ENCODE data around the gene BCAM.
"Not testable (repeated sequence)": the region's sequence is repeated elsewhere in the genome, so short reads cannot be mapped to it uniquely, and the experiment has no call there.

The BCAM gene

DNA sequence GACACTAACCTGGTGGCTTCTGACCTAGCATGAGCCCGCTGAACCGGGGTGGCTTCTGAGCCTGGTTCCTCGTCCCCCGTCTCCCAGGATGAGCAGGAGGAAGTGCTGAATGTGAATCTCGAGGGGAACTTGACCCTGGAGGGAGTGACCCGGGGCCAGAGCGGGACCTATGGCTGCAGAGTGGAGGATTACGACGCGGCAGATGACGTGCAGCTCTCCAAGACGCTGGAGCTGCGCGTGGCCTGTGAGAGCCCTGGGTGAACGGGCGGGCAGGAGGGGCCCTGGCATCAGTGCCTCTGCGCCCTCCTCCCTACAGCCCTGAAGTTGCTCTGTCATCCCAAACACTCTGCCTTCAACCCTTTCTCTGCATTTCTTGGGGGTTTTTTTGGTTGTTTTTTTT is 5.6 kb downstream of the BCAM start:
- in situ Hi-C loops (cut with HindIII; ENCODE audit: low sequenced_read_pairs), result no loop called here

DNA sequence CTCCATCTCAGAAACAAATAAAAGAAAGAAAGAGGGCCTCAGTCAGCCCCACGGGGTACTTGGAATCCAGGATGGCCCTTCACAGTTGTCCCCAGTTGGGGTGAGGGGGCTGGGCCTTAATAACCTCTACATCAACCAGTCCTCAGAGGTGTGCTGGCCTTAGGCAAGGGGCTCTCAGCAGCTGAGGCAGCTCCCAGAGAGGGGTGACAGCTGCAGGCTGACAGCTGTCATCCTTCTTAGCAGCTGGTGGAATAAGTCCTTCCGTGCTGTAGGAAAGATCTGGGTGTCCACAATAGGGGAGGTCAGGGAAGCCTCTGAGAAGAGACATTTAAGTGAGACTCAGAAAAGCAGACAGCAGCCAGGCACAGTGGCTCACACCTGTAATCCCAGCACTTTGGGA is 7.4 kb downstream of the BCAM start:
- in situ Hi-C loops (cut with HindIII; ENCODE audit: low sequenced_read_pairs), result no loop called here

GRCh38 chr19:44817725-44818465 is 9.0 kb downstream of the BCAM start:
- in situ Hi-C loops (cut with HindIII; ENCODE audit: low sequenced_read_pairs), result no loop called here

DNA sequence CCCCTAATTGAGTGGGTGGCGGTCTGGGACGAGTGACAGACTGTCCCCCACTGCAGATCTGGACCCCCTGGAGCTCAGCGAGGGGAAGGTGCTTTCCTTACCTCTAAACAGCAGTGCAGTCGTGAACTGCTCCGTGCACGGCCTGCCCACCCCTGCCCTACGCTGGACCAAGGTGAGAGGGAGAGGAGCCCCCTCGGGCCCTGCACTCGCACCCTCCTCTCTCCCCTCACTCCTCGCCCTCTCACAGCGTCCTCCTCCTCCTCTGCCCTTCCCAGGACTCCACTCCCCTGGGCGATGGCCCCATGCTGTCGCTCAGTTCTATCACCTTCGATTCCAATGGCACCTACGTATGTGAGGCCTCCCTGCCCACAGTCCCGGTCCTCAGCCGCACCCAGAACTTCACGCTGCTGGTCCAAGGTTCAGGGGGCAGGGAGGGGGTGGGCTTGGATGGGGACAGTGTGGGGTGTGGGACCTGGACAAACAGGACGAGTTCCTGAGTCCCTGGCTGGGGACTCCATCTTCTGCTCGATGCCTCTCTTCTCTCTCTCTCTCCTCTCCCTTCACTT is 9.6 kb downstream of the BCAM start:
- in situ Hi-C loops (cut with HindIII; ENCODE audit: low sequenced_read_pairs), result no loop called here

GRCh38 chr19:44819246-44819832 is 10.4 kb downstream of the BCAM start:
- in situ Hi-C loops (cut with HindIII; ENCODE audit: low sequenced_read_pairs), result no loop called here

GRCh38 chr19:44820648-44821609 is 12.0 kb downstream of the BCAM start:
- in situ Hi-C loops (cut with HindIII; ENCODE audit: low sequenced_read_pairs), result no loop called here

- in situ Hi-C loops (cut with HindIII; ENCODE audit: low sequenced_read_pairs), result no loop called here
These were observed 13.3 kb downstream of the BCAM start for GRCh38 chr19:44822177-44822576.

- in situ Hi-C loops (cut with HindIII; ENCODE audit: low sequenced_read_pairs), result no loop called here
These were observed 13.9 kb downstream of the BCAM start for GRCh38 chr19:44822670-44823372.

DNA sequence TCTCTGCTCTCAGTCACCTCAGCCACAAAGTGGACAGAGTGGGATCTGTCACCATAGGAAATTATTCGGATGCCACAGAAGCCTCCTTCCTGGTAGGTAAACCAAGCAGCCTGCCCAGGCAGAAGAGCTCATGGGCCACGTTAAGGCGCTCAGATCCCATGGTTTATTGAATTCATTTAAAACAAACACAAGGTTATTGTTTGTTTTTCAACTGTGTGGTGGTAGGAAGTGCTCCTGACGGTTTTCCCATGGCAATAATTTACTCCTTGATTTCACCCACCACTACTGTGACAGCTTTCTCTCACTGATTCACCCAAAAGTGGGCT is 14.4 kb downstream of the BCAM start:
- in situ Hi-C loops (cut with HindIII; ENCODE audit: low sequenced_read_pairs), result no loop called here

- in situ Hi-C loops (cut with HindIII; ENCODE audit: low sequenced_read_pairs), result no loop called here
These were observed 15.9 kb downstream of the BCAM start for GRCh38 chr19:44824761-44825160.

DNA sequence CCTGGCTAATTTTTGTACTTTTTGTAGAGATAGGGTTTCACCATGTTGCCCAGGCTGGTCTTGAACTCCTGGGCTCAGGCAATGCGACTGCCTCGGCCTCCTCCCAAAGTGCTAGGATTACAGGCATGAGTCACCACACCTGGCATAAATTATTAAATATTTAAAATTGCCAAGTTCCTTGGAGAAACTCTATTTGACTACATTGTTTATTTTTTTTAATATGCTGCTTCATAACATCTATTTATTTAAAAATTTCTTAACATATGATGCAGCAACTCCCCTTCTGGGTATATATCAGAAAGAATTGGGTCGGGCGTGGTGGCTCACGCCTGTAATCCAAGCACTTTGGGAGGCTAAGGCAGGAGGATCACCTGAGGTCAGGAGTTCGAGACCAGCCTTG is 24.0 kb downstream of the BCAM start:
- in situ Hi-C loops (cut with HindIII; ENCODE audit: low sequenced_read_pairs), result not testable (repeated sequence)

GRCh38 chr19:44834399-44834798 is 25.5 kb downstream of the BCAM start:
- in situ Hi-C loops (cut with HindIII; ENCODE audit: low sequenced_read_pairs), result not testable (repeated sequence)

GRCh38 chr19:44839276-44839675 is 30.4 kb downstream of the BCAM start:
- in situ Hi-C loops (cut with HindIII; ENCODE audit: low sequenced_read_pairs), result loop anchor here (5.0 kb wide), 3 partner anchors 42 to 122 kb away; no protein-coding TSS in a partner anchor

DNA sequence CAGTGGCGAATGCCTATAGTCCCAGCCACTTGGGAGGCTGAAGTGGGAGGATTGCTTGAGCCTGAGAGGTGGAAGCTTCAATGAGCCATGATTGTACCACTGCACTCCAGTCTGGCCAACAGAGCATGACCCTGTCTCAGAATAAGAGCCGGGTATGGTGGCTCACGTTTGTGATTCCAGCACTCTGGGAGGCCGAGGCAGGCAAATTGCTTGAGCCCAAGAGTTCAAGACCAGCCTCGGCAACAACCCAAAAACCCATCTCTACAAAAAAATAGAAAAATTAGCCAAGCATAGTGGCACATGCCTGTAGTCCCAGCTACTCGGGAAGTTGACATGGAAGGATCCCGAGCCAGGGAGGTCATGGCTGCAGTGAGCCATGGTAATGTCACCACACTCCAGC is 31.9 kb downstream of the BCAM start:
- in situ Hi-C loops (cut with HindIII; ENCODE audit: low sequenced_read_pairs), result no loop called here

GRCh38 chr19:44841231-44841630 is 32.3 kb downstream of the BCAM start:
- in situ Hi-C loops (cut with HindIII; ENCODE audit: low sequenced_read_pairs), result no loop called here

DNA sequence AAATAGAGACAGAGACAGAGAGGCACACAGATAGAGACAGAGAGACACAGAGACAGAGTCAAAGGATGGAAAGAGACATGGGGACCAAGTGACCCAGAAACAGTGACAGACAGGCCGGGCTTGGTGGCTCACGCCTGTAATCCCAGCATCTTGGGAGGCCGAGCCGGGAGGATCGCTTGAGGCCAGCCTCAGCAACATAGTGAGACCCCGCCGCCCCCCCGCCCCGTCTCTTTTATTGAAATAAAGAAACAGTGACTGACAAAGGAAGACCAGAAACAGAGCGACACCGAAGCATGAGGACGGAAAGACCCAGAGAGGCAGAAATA is 36.3 kb downstream of the BCAM start:
- in situ Hi-C loops (cut with HindIII; ENCODE audit: low sequenced_read_pairs), result no loop called here

DNA sequence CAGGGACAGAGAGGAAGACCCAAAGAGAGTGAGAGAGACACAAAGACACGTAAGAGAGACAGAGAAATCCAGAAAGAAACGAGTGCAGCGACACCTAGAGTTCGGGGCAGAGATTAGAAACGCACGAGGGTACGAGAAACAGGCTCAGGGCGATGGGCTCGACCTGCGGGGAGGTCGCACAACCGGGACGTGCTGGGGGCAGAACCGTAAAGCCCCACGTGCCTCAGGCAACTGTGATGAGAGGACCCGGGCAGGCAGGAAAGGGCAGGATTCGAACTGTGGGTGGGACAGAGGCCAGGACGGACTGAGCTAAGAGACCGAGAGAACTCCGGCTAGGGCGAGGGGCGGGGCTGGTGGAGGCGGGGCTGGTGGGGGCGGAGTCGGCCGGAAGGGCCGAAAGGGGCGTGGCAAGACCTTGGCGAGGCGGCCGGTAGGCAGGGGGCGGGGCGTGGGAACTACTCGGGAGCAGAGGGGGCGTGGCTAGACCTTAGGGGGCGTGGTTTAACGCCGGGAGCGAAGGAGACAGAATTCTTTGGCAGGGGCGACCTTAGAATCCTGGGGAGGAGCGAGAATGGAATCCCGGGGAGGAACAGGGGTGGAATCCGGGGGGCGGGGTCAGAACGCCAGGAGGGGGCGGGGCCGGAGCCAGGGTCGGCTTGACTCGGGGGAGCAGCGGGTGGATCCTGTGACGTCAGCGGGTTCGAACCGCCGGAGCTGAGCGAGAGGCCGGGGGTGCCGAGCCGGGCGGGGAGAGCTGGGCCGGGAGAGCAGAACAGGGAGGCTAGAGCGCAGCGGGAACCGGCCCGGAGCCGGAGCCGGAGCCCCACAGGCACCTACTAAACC is 36.9 kb downstream of the BCAM start, which contains the start of gene NECTIN2:
Gene NECTIN2 (plus strand): TSS at position 686 of the 843 bp plus-strand sequence. CDS start 229 bp downstream, outside the sequence.
- in situ Hi-C loops (cut with HindIII; ENCODE audit: low sequenced_read_pairs), result no loop called here

- in situ Hi-C loops (cut with HindIII; ENCODE audit: low sequenced_read_pairs), result no loop called here
These were observed 37.7 kb downstream of the BCAM start for GRCh38 chr19:44846455-44847143.
